HG03066 (cell line): ENCODE measurements around the gene C12orf76.
"Not testable (repeated sequence)": the region's sequence is repeated elsewhere in the genome, so short reads cannot be mapped to it uniquely, and the experiment has no call there.

Source experiments
- ATAC-seq: cut with Tn5 transposase; IDR thresholded peaks from one replicate; pipeline ENCODE4 v1.9.1; 2021; ENCODE audit warnings: low read depth; ENCODE audit not compliant: unreplicated experiment

The C12orf76 gene, protein sequence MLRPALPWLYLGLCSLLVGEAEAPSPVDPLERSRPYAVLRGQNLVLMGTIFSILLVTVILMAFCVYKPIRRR

GRCh38 chr12:110048242-110049027 lies at the start of gene C12orf76:
TSS of gene C12orf76 (minus strand) at chr12:110048522. CDS start at chr12:110048495, 27 bp downstream.
- peak; percentile 99 for ATAC-seq

- no peak for ATAC-seq
Measured at GRCh38 chr12:110093631-110094311, 45.4 kb upstream of the C12orf76 start.

GRCh38 chr12:110091136-110091711 lies 42.9 kb upstream of the C12orf76 start:
- ATAC-seq, result no peak

DNA sequence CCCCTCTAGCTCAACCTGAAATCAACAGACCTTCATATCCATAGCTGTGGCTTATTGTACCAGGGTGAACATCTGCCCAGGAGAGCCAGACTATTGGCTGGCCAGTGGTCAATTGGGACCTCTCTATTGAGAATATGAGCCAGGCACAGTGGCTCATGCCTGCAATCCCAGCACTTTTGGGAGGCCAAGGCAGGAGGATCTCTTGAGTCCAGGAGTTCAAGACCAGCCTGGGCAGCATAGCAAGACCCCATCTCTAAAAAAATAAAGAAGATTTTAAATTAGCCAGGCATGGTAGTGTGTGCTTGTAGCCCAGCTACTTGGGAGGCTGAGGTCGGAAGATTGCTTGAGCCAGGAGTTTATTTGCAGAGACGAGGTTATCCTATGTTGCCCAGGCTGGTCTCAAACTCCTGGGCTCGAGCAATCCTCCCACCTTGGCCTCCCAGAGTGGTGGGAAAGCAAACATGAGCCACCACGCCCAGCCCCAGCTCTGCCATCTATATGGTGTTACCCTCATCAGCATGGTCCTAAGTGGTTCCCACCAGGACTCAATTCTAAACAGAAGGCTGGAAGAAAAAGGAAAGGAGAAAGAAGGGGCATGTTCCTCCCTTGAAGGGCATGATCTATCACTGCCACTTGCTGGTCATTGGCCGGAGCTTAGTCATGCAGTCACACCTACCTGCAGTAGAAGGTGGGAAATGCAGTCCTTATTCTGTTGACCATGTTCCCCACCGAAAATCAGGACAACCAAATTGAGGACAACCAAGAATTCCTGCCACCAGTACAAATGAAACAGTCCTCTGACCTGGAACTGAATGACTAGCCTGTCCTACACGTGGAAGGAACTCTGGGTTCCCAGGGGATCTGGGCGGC lies 42.2 kb upstream of the C12orf76 start:
- no peak for ATAC-seq

DNA sequence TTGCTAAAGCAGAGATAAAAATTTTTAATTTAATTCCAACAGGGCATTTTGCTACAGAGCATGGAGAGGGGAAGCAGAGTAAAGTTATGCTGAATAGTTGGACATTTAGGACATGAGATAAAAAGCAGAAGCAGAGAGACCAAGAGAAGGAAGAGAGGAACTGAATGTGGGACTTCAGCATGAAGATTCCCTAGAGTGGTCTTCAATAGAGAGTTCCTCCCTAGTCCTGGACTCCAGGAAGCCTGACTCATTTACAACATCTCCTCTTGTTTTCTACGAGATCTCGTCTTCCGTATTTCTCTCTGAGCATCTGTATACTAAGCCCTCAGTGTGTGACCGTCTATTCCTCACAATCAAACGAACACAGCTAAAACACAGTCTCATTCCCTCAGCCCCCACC lies 40.6 kb upstream of the C12orf76 start:
- no peak for ATAC-seq

- not testable (repeated sequence) for ATAC-seq
Measured at GRCh38 chr12:110088216-110088615, 39.9 kb upstream of the C12orf76 start.

- ATAC-seq, result no peak
Measured at GRCh38 chr12:110084314-110085015, 36.1 kb upstream of the C12orf76 start.

DNA sequence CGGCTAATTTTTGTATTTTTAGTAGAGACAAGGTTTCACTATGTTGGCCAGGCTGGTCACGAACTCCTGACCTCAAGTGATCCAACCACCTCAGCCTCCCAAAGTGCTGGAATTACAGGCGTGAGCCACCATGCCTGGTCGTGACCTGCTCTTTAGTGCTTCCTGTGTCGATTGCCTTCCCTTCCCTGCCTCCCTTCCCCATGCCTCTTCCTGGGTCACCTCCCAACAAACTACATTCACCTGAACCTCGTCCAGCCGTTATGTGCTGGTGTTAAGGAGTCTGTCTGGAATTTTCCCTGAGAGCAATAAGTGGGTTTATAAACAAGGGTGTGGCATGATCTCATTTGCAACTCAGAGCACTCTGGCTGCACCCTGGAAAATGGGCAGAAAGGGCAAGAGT lies 32.1 kb upstream of the C12orf76 start:
- no peak for ATAC-seq

- peak; percentile 82 for ATAC-seq
Measured at GRCh38 chr12:110079477-110080400, 31.4 kb upstream of the C12orf76 start.

GRCh38 chr12:110077800-110078199 lies 29.5 kb upstream of the C12orf76 start:
- ATAC-seq, result no peak

DNA sequence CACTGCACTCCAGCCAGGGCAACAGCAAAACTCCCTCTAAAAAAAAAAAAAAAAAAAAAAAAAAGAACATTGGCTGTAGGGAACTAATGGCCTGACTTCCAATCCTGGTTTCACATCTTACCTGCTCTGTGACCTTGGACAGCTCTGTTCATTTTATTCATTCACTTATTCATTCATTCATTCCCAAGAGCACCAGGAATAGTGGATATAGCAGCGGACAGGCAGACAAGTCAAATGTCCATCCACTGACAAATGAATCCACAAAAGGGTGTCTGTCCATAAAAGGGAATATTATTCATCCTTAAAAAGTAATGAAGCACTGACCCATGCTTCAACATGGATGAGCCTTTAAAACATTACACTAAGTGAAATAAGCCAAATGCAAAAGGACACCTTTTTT lies 27.6 kb upstream of the C12orf76 start:
- ATAC-seq, result no peak

- no peak for ATAC-seq
Measured at GRCh38 chr12:110074089-110074488, 25.8 kb upstream of the C12orf76 start.

- ATAC-seq, result no peak
Measured at GRCh38 chr12:110073049-110073831, 24.9 kb upstream of the C12orf76 start.

DNA sequence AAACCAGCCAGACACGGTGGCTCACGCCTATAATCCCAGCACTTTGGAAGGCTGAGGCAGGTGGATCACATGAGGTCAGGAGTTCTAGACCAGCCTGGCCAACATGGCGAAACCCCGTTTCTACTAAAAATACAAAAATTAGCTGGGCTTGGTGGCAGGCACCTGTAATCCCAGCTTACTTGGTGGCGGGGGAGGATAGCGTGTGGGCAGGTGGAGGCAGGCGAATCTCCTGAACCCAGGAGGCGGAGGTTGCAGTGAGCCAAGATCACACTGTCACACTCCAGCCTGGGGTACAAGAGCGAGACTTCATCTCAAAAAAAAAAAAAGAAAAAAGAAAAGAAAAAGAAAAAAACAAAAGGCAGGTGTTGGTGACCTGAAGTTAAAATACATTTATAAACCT lies 24.3 kb upstream of the C12orf76 start:
- not testable (repeated sequence) for ATAC-seq

DNA sequence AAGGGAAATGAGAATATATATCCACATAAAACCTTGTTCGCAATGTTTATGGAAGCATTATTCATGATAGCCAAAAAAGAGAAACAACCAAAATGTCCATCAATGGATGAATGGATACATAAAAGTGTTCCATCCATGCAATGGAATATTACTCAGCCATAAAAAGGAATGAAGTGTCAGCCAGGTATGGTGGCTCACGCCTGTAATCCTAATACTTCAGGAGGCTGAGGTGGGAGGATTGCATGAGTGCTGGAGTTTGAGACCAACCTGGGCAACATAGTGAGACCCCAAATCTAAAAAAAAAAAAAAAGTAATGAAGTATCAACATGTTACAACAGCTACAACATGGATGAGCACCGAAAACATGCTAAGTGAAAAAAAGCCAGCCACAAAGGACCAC lies 23.6 kb upstream of the C12orf76 start:
- ATAC-seq, result no peak

DNA sequence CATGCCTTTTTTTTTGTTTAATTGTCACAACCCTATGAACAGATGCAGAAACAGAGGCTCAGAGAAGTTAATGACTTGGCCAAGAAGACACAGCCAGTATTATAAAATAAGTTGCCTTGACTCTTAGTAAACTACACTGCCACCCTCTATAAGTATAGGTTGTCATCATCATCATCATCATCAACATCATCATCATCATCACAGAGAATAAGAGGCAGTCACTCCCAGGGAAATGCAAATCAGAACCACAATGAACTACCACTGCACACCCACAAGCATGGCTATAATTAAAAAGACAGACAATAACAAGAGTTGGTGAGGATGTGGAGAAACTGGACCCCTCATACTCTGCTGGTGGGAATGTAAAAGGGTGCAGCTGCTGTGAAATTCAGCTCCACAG lies 23.2 kb upstream of the C12orf76 start:
- ATAC-seq, result no peak

GRCh38 chr12:110068654-110069053 lies 20.3 kb upstream of the C12orf76 start:
- no peak for ATAC-seq

DNA sequence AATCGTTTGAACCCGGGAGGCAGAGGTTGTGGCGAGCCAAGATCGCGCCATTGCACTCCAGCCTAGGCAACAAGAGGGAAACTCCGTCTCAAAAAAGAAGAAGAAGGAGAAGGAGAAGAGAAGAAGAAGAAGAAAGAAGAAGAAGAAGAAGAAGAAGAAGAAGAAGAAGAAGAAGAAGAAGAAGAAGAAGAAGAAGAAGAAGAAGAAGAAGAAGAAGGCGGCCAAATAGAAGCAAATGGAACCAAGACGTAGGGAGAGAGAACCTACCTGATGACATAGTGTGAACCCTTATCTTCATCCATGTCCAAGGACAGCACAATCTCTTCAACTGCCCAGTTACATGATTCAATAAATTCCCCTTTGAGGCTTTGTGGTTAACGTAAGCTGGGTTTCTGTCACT lies 19.8 kb upstream of the C12orf76 start:
- not testable (repeated sequence) for ATAC-seq
